ENCODE measurements around the gene RORC.

RORC gene

GRCh38 chr1:151831605-151832004, at the start of gene RORC:
Gene RORC, minus strand, starts transcription at chr1:151831802. Its CDS starts 38 bp downstream, at chr1:151831764.
- no peak for TF ChIP-seq CTCF (IDR thresholded peaks at IDR 0.05)

- TF ChIP-seq CTCF (IDR thresholded peaks at IDR 0.05): no peak
Measured at GRCh38 chr1:151875419-151876097, 44.0 kb upstream of the RORC start.

GRCh38 chr1:151871284-151872030, 39.9 kb upstream of the RORC start:
- no peak for TF ChIP-seq CTCF (IDR thresholded peaks at IDR 0.05)

- TF ChIP-seq CTCF (IDR thresholded peaks at IDR 0.05): no peak
Measured at GRCh38 chr1:151868486-151868885, 36.9 kb upstream of the RORC start.

GRCh38 chr1:151867765-151868411, 36.3 kb upstream of the RORC start:
- no peak for TF ChIP-seq CTCF (IDR thresholded peaks at IDR 0.05)

- no peak for TF ChIP-seq CTCF (IDR thresholded peaks at IDR 0.05)
Measured at GRCh38 chr1:151867321-151867720, 35.7 kb upstream of the RORC start.

GRCh38 chr1:151864411-151864810, 32.8 kb upstream of the RORC start:
- no peak for TF ChIP-seq CTCF (IDR thresholded peaks at IDR 0.05)

Measured in LNCAP (cell line).